ENCODE data around the gene MSL2. TPM values are rescaled to one million over a fixed set of nuclear protein-coding genes. Genes with fewer than 3 reads are reported as not detected.

MSL2 gene
- total and polyA plus RNA-seq, 10 donors: 12.0 to 89.3 (median 56.3) TPM

- 87 to 100% (median 95%) methylated on average over 2 of the region's 2 CpGs for WGBS, 5 donors
- Histone ChIP-seq H3K27ac (no peak overlapping the region), H3K27me3 (replicated peaks in 1 of 7) (no peaks in the 10 kb centered on the region), H3K36me3 (no peaks in the 10 kb centered on the region), H3K9me3 (no peaks in the 10 kb centered on the region), H3K4me1 (peaks cover 0 to 2% (median 0%) of the 10 kb centered on the region in 6 donors), H3K4me3 (no peak overlapping the region)
- no peak for DNase-seq
- TF ChIP-seq POLR2AphosphoS5 (IDR thresholded peaks at IDR 0.05) (no peak), CTCF (IDR thresholded peaks at IDR 0.05 in 8 of 11, conservative IDR thresholded peaks at IDR 0.05 in 3 of 11) (no peak), POLR2A (IDR thresholded peaks at IDR 0.05) (no peak)
- intact Hi-C loops (cut with DNase I; ENCODE audit: low total_unique reads): no loop called here
Measured at GRCh38 chr3:136114421-136114820, 81.7 kb downstream of the MSL2 start.

GRCh38 chr3:136110481-136110880, 85.7 kb downstream of the MSL2 start:
- intact Hi-C loops (cut with DNase I; ENCODE audit: low total_unique reads): no loop called here
- Histone ChIP-seq H3K27me3 (replicated peaks in 1 of 7) (no peaks in the 10 kb centered on the region), H3K9me3 (no peaks in the 10 kb centered on the region), H3K4me1 (peaks cover 0 to 7% (median 0%) of the 10 kb centered on the region in 6 donors), H3K4me3 (no peak overlapping the region), H3K36me3 (no peaks in the 10 kb centered on the region), H3K27ac (no peak overlapping the region)
- TF ChIP-seq POLR2AphosphoS5 (IDR thresholded peaks at IDR 0.05): no peak
- TF ChIP-seq POLR2A (IDR thresholded peaks at IDR 0.05): no peak
- TF ChIP-seq CTCF (IDR thresholded peaks at IDR 0.05 in 8 of 11, conservative IDR thresholded peaks at IDR 0.05 in 3 of 11): no peak
- no peak for DNase-seq
- 93 to 99% (median 97%) methylated on average over 2 of the region's 2 CpGs for WGBS, 5 donors

- no peaks in the 10 kb centered on the region for H3K9me3 ChIP-seq
- no peaks in the 10 kb centered on the region for H3K27me3 ChIP-seq (replicated peaks in 1 of 7)
- 43 to 76% (median 63%) methylated on average over 1 of the region's 1 CpG for WGBS, 5 donors
- no peak overlapping the region for H3K4me3 ChIP-seq
- no peak for DNase-seq
- no peaks in the 10 kb centered on the region for H3K36me3 ChIP-seq
- no peak overlapping the region for H3K27ac ChIP-seq
- no peak for TF ChIP-seq POLR2AphosphoS5 (IDR thresholded peaks at IDR 0.05)
- TF ChIP-seq CTCF (IDR thresholded peaks at IDR 0.05 in 8 of 11, conservative IDR thresholded peaks at IDR 0.05 in 3 of 11): no peak
- no peak for TF ChIP-seq POLR2A (IDR thresholded peaks at IDR 0.05)
- H3K4me1 ChIP-seq: peaks cover 0 to 7% (median 0%) of the 10 kb centered on the region in 6 donors
- intact Hi-C loops (cut with DNase I; ENCODE audit: low total_unique reads): no loop called here
Measured at GRCh38 chr3:136109499-136109898, 86.6 kb downstream of the MSL2 start.

GRCh38 chr3:136106101-136106500, 90.0 kb downstream of the MSL2 start:
- Histone ChIP-seq H3K27me3 (replicated peaks in 1 of 7) (no peaks in the 10 kb centered on the region), H3K27ac (no peak overlapping the region), H3K9me3 (no peaks in the 10 kb centered on the region), H3K36me3 (no peaks in the 10 kb centered on the region), H3K4me3 (no peak overlapping the region), H3K4me1 (peaks cover 0 to 7% (median 0%) of the 10 kb centered on the region in 6 donors)
- intact Hi-C loops (cut with DNase I; ENCODE audit: low total_unique reads): no loop called here
- TF ChIP-seq CTCF (IDR thresholded peaks at IDR 0.05 in 8 of 11, conservative IDR thresholded peaks at IDR 0.05 in 3 of 11): no peak
- no peak for TF ChIP-seq POLR2A (IDR thresholded peaks at IDR 0.05)
- TF ChIP-seq POLR2AphosphoS5 (IDR thresholded peaks at IDR 0.05): no peak
- WGBS, 5 donors: 88 to 98% (median 92%) methylated on average over 6 of the region's 6 CpGs
- no peak for DNase-seq
